HepG2 (cell line): ENCODE data around the gene SMO. TPM values are rescaled to one million over a fixed set of nuclear protein-coding genes. Genes with fewer than 3 reads are reported as not detected.

Source experiments
- ATAC-seq: fragments of 200-7000 bp; cut with Tn5 transposase; 3 replicates; pipeline ENCODE4 v1.9.1; 2020; ENCODE audit warnings: mild to moderate bottlenecking, moderate library complexity
- BruUV-seq: library from RNA; stranded (reverse); fragments of 400-500 nt; replicated peaks from 2 replicates; lab custom pipeline; 2021; lab: Mats Ljungman, UMichigan
- CTCF ChIA-PET: fragments of 300-600 bp; formaldehyde crosslinking; extraction: SDS; loops from one replicate; lab custom pipeline; 2021; ENCODE audit warnings: low total read pairs, inconsistent platforms, low intra/inter-chr PET ratio; lab: Yijun Ruan, JAX
- POLR2A ChIA-PET: fragments of 350-600 bp; sonication (Branson Sonifier 250); formaldehyde crosslinking; loops from one replicate; lab custom pipeline; 2020; ENCODE audit warnings: antibody characterized with exemption, inconsistent platforms; lab: Yijun Ruan, JAX
- DNase-seq: peaks from one replicate; pipeline ENCODE4 v3.0.0-alpha.2; 2015; ENCODE audit warnings: low spot score
- FAIRE-seq: peaks from 3 replicates; lab custom pipeline; 2011; peaks lifted over from hg19 to GRCh38; lab: Jason Lieb, UNC
- H2AFZ ChIP-seq: one replicate; pipeline ENCODE4 v1.6.1; 2011; ENCODE audit warnings: low read length, inconsistent platforms
- H3K27ac ChIP-seq: fragments of 300-600 bp; 3 replicates; pipeline ENCODE4 v1.8.0; 2011; ENCODE audit warnings: mixed run types, mild to moderate bottlenecking, mixed read lengths, low read length, inconsistent platforms; ENCODE audit not compliant: insufficient read depth; ENCODE audit errors: extremely low read length
- H3K27me3 ChIP-seq, 2 experiments: fragments of 200-600 bp in 1 of 2; 2 replicates in 1 of 2; 3 replicates in 1 of 2; pipeline versions ENCODE4 v1.6.0 to v1.8.0; 2011; ENCODE audit warnings: low read length in 2 of 2, mild to moderate bottlenecking in 2 of 2, moderate library complexity in 2 of 2, inconsistent platforms in 1 of 2; ENCODE audit not compliant: insufficient read depth in 2 of 2, control insufficient read depth in 1 of 2
- H3K36me3 ChIP-seq, 2 experiments: fragments of 200-600 bp in 1 of 2; replicated peaks in 1 of 2; 2 replicates in 1 of 2; 3 replicates in 1 of 2; pipeline versions ENCODE4 v1.5.1 to v1.8.0; 2011; ENCODE audit warnings: low read length in 2 of 2, inconsistent platforms in 1 of 2; ENCODE audit not compliant: insufficient read depth in 2 of 2, control insufficient read depth in 1 of 2
- H3K4me1 ChIP-seq: 2 replicates; pipeline ENCODE4 v1.5.1; 2012; ENCODE audit warnings: low read length, inconsistent platforms; ENCODE audit not compliant: insufficient read depth
- H3K4me2 ChIP-seq: 2 replicates; pipeline ENCODE4 v1.6.0; 2011; ENCODE audit warnings: low read depth, low read length, inconsistent platforms
- H3K4me3 ChIP-seq, 3 experiments: fragments of 200-600 bp in 1 of 3; sonication (generic), shearing (Covaris generic) in 1 of 3; replicated peaks in 1 of 3; 2 replicates each; pipeline ENCODE4 v1.5.1; 2011 to 2016; ENCODE audit warnings: low read length in 3 of 3, inconsistent platforms in 2 of 3, low read depth in 2 of 3, mild to moderate bottlenecking in 2 of 3, control low read depth in 1 of 3, mixed read lengths in 1 of 3; ENCODE audit not compliant: insufficient read depth in 1 of 3
- H3K79me2 ChIP-seq: one replicate; pipeline ENCODE4 v1.6.1; 2011; ENCODE audit warnings: low read length, inconsistent platforms; ENCODE audit not compliant: insufficient read depth
- H3K9ac ChIP-seq: 2 replicates; pipeline ENCODE4 v1.6.0; 2011; ENCODE audit warnings: mild to moderate bottlenecking, low read depth, low read length, inconsistent platforms; ENCODE audit not compliant: insufficient read depth
- H3K9me3 ChIP-seq: 2 replicates; pipeline ENCODE4 v1.5.1; 2012; ENCODE audit warnings: mild to moderate bottlenecking, low read length
- H4K20me1 ChIP-seq: 2 replicates; pipeline ENCODE4 v1.6.0; 2011; ENCODE audit warnings: inconsistent platforms, mild to moderate bottlenecking, low read length, moderate library complexity; ENCODE audit not compliant: insufficient read depth
- AGO2 ChIP-seq: fragments of 200-400 bp; formaldehyde crosslinking; optimal IDR thresholded peaks from 2 replicates; pipeline ENCODE3; 2017; ENCODE audit warnings: mild to moderate bottlenecking, low read depth, low read length, moderate library complexity
- ARHGAP35 ChIP-seq: sonication (generic); formaldehyde crosslinking; IDR thresholded peaks from 2 replicates; pipeline ENCODE4 v1.9.0; 2022; ENCODE audit warnings: mild to moderate bottlenecking, inconsistent platforms, moderate library complexity, missing genetic modification reagents, borderline replicate concordance
- FOXC1 ChIP-seq: sonication (generic); formaldehyde crosslinking; IDR thresholded peaks from 2 replicates; pipeline ENCODE4 v1.8.0; 2022; ENCODE audit warnings: mild to moderate bottlenecking, missing genetic modification reagents, borderline replicate concordance
- HOXA5 ChIP-seq: sonication (generic); formaldehyde crosslinking; IDR thresholded peaks from 2 replicates; pipeline ENCODE4 v1.4.0; 2020; ENCODE audit warnings: missing genetic modification reagents
- MAFK ChIP-seq, 2 experiments: IDR thresholded peaks in 1 of 2; conservative IDR thresholded peaks in 1 of 2; 2 replicates each; pipeline ENCODE4 v1.6.1; 2011; ENCODE audit warnings: improper control_type of control experiment in 2 of 2, low read length in 2 of 2
- POLR2AphosphoS5 ChIP-seq: IDR thresholded peaks from 2 replicates; pipeline ENCODE4 v1.6.1; 2012; ENCODE audit warnings: low read depth, low read length
- TOE1 ChIP-seq: sonication (generic); formaldehyde crosslinking; IDR thresholded peaks from 2 replicates; pipeline ENCODE4 v1.4.0; 2020; ENCODE audit warnings: mild to moderate bottlenecking, missing genetic modification reagents
- ZNF17 ChIP-seq: sonication (generic); formaldehyde crosslinking; IDR thresholded peaks from 2 replicates; pipeline ENCODE4 v1.5.0; 2020; ENCODE audit warnings: mild to moderate bottlenecking, missing genetic modification reagents
- ZNF460 ChIP-seq: sonication (generic); formaldehyde crosslinking; IDR thresholded peaks from 2 replicates; pipeline ENCODE4 v1.5.1; 2020; ENCODE audit warnings: missing genetic modification reagents, mild to moderate bottlenecking, borderline replicate concordance
- ZNF75D ChIP-seq: sonication (generic); formaldehyde crosslinking; IDR thresholded peaks from 2 replicates; pipeline ENCODE4 v1.8.1; 2023; ENCODE audit warnings: missing genetic modification reagents, mild to moderate bottlenecking, borderline replicate concordance
- ZSCAN25 ChIP-seq: sonication (generic); formaldehyde crosslinking; IDR thresholded peaks from 2 replicates; pipeline ENCODE4 v1.8.0; 2022; ENCODE audit warnings: mild to moderate bottlenecking, missing genetic modification reagents
- WGBS: methylation state at CpG from one replicate; pipeline ENCODE4 v1.1.6; 2017; ENCODE audit warnings: low lambda C conversion rate; 5-methylcytosine and 5-hydroxymethylcytosine counted together
- in situ Hi-C: cut with HindIII; loops from 2 replicates; pipeline ENCODE4 v1.10.0; 2017; ENCODE audit warnings: low pct_unique_long_range_greater_than_20kb; ENCODE audit not compliant: extremely low pct_ligation_motif_present
- intact Hi-C: fragments of 100-400 bp; cut with micrococcal nuclease; formaldehyde crosslinking; loops from one replicate; pipeline ENCODE4 v1.10.0; 2022; ENCODE audit not compliant: unreplicated experiment
- polyA plus RNA-seq, 8 experiments: library from polyadenylated mRNA; depleted of rRNA in 3 of 8; stranded (reverse) in 7 of 8; unstranded in 1 of 8; fragments of >200 nt; fragmentation: Illumina TruSeq in 4 of 8; extraction: Trizol in 4 of 8; gene quantifications; 2 replicates each; pipeline versions ENCODE4 v1.2.1 to v1.2.3, GENCODE V29; 2011 to 2016; ENCODE audit warnings: low read depth in 4 of 8, missing spikeins in 1 of 8, mixed read lengths in 1 of 8; ENCODE audit not compliant: insufficient read depth in 1 of 8
- total RNA-seq, 5 experiments: library from RNA; depleted of rRNA; stranded (reverse); fragments of >200 nt; fragmentation: Illumina TruSeq; extraction: Trizol; gene quantifications; 2 replicates each; pipeline ENCODE4 v1.2.3, GENCODE V29; 2016; ENCODE audit warnings: low read depth in 1 of 5
- TF ChIP-seq, protein P1 (sequence below): IDR thresholded peaks from 2 replicates; pipeline ENCODE4 v1.6.1; 2016; ENCODE audit warnings: low read depth, control low read depth
- TF ChIP-seq, protein P2 (sequence below): sonication (generic); formaldehyde crosslinking; IDR thresholded peaks from 2 replicates; pipeline ENCODE4 v1.4.0; 2020; ENCODE audit warnings: mild to moderate bottlenecking, missing genetic modification reagents
- TF ChIP-seq, protein P3 (sequence below): sonication (generic); formaldehyde crosslinking; IDR thresholded peaks from 2 replicates; pipeline ENCODE4 v1.4.0; 2020; ENCODE audit warnings: missing genetic modification reagents, borderline replicate concordance

The SMO gene
- total and polyA plus RNA-seq, 2 of the 13 experiments (the other 11 are each of a cell fraction or from before 2014, with no cell fraction given) = 23.8 to 32.3 TPM

DNA sequence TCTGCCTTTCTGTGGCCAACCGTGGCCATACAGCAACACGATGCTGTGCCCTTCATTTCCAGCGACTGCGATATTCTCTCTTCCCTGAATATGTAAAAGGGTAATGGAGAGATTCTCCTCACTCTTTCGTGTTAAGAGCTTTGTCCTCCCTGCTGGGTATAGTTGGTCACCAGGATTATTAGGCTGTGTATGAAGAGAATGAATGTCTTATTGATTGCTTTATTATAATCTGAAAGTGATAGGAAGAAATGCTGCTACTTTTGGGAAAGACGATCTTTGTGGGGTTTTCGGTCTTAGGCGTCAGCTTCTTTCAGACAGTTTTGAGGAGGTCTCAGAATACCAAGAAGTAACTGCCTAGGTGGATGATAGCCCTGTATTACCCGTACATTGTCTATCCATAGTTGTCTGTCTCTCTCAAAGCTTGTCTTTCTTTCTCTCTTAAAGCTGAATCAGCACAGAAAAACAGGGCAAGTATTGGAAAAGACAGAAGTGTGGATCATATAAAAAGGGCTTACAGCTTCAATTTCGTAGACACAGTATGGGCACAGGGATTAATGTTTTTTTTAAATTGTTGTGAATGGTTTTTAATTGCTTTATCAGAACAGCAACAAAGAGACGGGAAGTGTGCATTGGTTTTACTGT, 37.6 kb downstream of the SMO start:
- TSS peak; percentile 61 for BruUV-seq
- ATAC-seq = peak; percentile 12
- H3K4me3 ChIP-seq = peak overlapping the region; percentile 76 to 97 (median 82)
- ChIA-PET POLR2A (no interaction called here), CTCF (no interaction called here)
- WGBS = 16% methylated on average over 11 of the region's 11 CpGs
- peaks cover 23% of the 10 kb centered on the region for H3K79me2 ChIP-seq
- intact Hi-C loops = loop anchor here (2.0 kb wide), 1 partner anchor 45 kb away; no protein-coding TSS in a partner anchor
- H3K27me3 ChIP-seq = no peaks in the 10 kb centered on the region
- no peaks in the 10 kb centered on the region for H3K36me3 ChIP-seq
- peaks cover 28% of the 10 kb centered on the region for H3K4me1 ChIP-seq
- peak overlapping the region; percentile 81 for H3K4me2 ChIP-seq
- no peak for FAIRE-seq
- H3K9ac ChIP-seq = peak overlapping the region; percentile 67
- DNase-seq = no peak
- H3K9me3 ChIP-seq = no peaks in the 10 kb centered on the region
- in situ Hi-C loops = no loop called here
- H4K20me1 ChIP-seq = no peaks in the 10 kb centered on the region
- peak overlapping the region; percentile 68 for H3K27ac ChIP-seq
- peak overlapping the region; percentile 47 for H2AFZ ChIP-seq
- TF ChIP-seq TOE1 (CRISPR knock-in tag) = no peak
- TF ChIP-seq, protein P1, sequence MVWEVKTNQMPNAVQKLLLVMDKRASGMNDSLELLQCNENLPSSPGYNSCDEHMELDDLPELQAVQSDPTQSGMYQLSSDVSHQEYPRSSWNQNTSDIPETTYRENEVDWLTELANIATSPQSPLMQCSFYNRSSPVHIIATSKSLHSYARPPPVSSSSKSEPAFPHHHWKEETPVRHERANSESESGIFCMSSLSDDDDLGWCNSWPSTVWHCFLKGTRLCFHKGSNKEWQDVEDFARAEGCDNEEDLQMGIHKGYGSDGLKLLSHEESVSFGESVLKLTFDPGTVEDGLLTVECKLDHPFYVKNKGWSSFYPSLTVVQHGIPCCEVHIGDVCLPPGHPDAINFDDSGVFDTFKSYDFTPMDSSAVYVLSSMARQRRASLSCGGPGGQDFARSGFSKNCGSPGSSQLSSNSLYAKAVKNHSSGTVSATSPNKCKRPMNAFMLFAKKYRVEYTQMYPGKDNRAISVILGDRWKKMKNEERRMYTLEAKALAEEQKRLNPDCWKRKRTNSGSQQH = no peak
- TF ChIP-seq, protein P2, sequence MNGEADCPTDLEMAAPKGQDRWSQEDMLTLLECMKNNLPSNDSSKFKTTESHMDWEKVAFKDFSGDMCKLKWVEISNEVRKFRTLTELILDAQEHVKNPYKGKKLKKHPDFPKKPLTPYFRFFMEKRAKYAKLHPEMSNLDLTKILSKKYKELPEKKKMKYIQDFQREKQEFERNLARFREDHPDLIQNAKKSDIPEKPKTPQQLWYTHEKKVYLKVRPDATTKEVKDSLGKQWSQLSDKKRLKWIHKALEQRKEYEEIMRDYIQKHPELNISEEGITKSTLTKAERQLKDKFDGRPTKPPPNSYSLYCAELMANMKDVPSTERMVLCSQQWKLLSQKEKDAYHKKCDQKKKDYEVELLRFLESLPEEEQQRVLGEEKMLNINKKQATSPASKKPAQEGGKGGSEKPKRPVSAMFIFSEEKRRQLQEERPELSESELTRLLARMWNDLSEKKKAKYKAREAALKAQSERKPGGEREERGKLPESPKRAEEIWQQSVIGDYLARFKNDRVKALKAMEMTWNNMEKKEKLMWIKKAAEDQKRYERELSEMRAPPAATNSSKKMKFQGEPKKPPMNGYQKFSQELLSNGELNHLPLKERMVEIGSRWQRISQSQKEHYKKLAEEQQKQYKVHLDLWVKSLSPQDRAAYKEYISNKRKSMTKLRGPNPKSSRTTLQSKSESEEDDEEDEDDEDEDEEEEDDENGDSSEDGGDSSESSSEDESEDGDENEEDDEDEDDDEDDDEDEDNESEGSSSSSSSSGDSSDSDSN (CRISPR knock-in tag) = no peak
- no peak for TF ChIP-seq ZNF75D (CRISPR knock-in tag)
- TF ChIP-seq HOXA5 (CRISPR knock-in tag) = no peak
- TF ChIP-seq POLR2AphosphoS5 = no peak
- no peak for TF ChIP-seq ZNF17 (CRISPR knock-in tag)
- TF ChIP-seq, protein P3, sequence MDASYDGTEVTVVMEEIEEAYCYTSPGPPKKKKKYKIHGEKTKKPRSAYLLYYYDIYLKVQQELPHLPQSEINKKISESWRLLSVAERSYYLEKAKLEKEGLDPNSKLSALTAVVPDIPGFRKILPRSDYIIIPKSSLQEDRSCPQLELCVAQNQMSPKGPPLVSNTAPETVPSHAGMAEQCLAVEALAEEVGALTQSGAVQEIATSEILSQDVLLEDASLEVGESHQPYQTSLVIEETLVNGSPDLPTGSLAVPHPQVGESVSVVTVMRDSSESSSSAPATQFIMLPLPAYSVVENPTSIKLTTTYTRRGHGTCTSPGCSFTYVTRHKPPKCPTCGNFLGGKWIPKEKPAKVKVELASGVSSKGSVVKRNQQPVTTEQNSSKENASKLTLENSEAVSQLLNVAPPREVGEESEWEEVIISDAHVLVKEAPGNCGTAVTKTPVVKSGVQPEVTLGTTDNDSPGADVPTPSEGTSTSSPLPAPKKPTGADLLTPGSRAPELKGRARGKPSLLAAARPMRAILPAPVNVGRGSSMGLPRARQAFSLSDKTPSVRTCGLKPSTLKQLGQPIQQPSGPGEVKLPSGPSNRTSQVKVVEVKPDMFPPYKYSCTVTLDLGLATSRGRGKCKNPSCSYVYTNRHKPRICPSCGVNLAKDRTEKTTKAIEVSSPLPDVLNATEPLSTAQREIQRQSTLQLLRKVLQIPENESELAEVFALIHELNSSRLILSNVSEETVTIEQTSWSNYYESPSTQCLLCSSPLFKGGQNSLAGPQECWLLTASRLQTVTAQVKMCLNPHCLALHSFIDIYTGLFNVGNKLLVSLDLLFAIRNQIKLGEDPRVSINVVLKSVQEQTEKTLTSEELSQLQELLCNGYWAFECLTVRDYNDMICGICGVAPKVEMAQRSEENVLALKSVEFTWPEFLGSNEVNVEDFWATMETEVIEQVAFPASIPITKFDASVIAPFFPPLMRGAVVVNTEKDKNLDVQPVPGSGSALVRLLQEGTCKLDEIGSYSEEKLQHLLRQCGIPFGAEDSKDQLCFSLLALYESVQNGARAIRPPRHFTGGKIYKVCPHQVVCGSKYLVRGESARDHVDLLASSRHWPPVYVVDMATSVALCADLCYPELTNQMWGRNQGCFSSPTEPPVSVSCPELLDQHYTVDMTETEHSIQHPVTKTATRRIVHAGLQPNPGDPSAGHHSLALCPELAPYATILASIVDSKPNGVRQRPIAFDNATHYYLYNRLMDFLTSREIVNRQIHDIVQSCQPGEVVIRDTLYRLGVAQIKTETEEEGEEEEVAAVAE (CRISPR knock-in tag) = no peak
- no peak for TF ChIP-seq ZNF460
- TF ChIP-seq ARHGAP35 (CRISPR knock-in tag) = no peak
- TF ChIP-seq FOXC1 = no peak
- no peak for TF ChIP-seq AGO2
- no peak for TF ChIP-seq ZSCAN25 (CRISPR knock-in tag)
- peak; percentile 48 to 60; a peak in 3 of 4 replicates for TF ChIP-seq MAFK (conservative IDR thresholded peaks at IDR 0.05 in 1 of 2, IDR thresholded peaks at IDR 0.05 in 1 of 2; ENCODE audit: low read length in 2 of 2)
